ENCODE data around the gene CCDC82.
"Not testable (repeated sequence)": the region's sequence is repeated elsewhere in the genome, so short reads cannot be mapped to it uniquely, and the experiment has no call there.

The CCDC82 gene

GRCh38 chr11:96389720-96390487 lies at the start of gene CCDC82, which contains the start of gene JRKL:
TSS of gene CCDC82 (minus strand) at chr11:96389912. CDS start at chr11:96384747, 5,165 bp downstream.
TSS of gene JRKL (plus strand) at chr11:96390013. CDS start at chr11:96390650, 637 bp downstream.
- peak; percentile 95 for DNase-seq

GRCh38 chr11:96432654-96433053 lies 42.9 kb upstream of the CCDC82 start:
- DNase-seq, result not testable (repeated sequence)

GRCh38 chr11:96430668-96431067 lies 41.0 kb upstream of the CCDC82 start:
- no peak for DNase-seq

DNA sequence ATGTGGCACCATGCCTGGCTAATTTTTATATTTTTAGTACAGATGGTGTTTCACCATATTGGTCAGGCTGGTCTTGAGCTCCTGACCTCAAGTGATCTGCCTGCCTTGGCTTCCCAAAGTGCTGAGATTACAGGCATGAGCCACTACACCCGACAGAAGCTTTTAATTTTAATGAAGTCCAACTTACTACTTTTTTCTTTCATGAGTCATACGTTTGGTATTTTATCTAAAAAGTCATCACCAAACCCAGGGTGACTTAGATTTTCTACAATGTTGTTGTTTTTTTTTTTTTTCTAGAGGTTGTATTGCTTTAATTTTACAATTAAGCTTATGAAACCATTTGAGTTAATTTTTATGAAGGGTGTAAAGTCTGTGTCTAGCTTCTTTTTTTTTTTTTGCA lies 35.0 kb upstream of the CCDC82 start:
- no peak for DNase-seq

DNA sequence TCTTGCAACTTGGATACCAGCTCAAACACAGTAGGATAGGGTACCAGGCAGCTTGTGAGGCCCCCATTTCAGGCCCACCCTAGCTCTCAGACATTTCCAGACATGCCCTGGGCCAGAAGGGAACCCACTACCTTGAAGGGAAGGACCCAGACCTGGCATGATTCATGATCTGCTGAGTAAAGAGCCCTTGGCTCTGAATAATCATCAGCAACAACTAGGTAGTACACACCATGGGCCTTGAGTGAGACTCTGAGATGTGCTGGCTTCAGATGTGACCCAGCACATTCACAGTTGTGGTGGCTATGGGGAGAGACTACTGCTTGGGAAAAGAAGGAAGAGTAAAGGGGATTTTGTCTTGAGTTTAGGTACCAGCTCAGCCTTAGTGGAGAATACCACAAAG lies 23.7 kb upstream of the CCDC82 start:
- no peak for DNase-seq

DNA sequence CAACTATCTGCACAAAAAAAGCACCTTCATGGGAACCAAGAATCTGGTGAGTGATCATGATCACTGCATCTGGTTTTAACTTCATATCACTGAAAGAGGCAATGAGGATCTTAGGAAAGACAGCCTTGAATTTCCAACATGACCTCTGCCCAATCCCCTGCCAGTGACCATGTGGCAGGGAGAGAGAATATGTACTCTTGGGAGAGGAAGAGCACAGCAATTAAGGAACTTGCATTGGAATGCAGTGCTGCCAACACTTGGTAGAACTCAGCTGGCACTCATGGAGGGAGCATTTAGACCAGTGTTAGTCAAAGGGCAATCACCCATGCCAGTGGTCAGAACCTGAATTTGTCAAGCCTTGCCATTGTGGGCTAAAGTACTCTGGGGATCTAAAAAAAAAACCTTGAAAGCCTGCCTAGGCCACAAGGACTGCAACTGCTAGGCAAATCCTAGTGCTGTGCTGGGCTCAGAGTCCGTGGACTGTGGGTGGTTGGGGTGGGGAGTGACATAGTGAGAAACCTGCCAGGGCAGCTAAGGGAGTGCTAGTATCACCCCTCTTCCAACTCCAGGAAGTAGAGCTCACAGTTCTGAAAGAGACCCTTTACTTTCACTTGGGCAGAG lies 23.2 kb upstream of the CCDC82 start:
- no peak for DNase-seq

- DNase-seq, result not testable (repeated sequence)
Measured at GRCh38 chr11:96411412-96411811, 21.7 kb upstream of the CCDC82 start.

- DNase-seq, result no peak
Measured at GRCh38 chr11:96400697-96401096, 11.0 kb upstream of the CCDC82 start.

GRCh38 chr11:96397863-96398262 lies 8.2 kb upstream of the CCDC82 start:
- DNase-seq, result no peak

GRCh38 chr11:96396637-96397036 lies 6.9 kb upstream of the CCDC82 start:
- no peak for DNase-seq

DNA sequence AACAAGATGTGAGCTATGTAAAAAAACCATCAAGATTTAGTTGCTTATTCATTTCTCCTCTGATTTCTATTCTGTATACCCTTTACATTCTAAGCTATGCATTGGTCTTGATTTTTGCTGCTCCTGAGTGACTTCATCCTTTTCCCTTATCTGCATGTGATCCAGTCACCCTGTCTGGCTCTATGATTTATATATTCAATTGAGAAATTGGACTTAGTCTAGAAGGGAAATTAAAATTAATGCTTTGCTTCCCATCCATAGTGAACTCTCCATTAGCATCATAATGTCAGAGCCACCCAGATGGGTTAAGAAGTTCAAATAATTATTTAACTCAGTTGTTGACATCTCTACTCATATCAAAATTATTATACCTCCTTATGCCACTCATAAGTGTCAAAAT lies 5.1 kb upstream of the CCDC82 start:
- DNase-seq, result no peak

DNA sequence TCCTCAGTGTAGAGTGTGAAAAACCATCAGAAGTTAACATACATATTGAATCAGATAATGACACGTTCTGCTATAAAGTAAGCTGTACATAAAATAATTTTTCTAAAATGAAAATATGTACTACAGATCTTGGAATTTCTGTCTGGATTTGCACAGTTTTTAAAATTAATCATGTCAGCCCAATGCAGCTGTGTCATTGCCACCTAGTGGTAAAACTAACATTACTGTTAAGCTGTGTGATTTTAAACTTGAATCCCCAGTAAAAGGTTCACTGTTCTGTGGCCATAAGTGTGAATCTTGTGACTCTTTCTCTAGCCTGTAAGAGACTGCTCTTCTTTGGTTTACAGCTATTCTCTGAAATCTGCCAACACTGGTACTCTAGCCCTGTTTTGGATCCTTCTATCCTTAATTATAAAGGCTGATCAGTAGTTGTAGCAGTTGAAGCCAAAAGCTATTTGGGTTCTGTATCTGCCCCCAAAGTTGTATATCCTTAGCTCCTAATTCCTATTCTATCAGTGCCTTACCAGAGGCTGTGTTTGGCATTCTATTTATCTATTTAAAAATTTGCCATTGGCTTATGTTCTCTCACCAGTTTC lies 4.1 kb upstream of the CCDC82 start:
- DNase-seq, result peak; percentile 9

DNA sequence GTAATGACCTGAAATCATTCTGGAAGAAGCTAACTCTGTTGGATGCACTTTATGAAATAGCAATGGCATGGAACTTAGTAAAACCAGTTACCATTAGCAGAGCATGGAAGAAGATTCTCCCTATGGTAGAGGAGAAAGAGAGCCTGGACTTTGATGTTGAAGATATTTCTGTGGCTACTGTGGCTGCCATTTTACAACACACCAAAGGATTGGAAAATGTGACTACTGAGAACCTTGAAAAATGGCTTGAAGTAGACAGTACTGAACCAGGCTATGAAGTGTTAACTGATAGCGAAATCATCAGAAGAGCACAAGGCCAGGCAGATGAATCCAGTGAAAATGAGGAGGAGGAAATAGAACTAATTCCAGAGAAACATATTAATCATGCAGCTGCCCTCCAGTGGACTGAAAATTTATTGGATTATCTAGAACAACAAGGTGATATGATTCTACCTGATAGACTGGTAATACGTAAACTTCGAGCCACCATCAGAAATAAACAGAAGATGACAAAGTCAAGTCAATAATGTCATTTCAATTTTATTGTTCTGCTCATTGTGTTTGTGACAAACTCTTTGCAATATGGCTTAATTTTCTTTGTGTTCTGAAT lies 2.1 kb upstream of the CCDC82 start:
- no peak for DNase-seq

DNA sequence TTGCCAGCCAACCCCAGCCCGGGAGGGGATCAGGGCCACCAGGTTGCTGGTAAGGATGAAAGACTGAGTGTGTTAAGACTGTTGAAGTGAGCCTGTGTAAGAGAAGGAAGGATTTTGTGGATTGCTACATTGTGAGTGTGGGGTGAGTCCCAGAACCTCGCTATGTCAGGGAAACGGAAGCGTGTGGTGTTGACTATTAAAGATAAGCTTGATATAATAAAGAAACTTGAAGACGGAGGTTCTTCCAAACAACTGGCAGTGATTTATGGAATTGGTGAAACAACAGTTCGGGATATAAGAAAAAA lies 728 bp upstream of the CCDC82 start:
- DNase-seq, result no peak

DNA sequence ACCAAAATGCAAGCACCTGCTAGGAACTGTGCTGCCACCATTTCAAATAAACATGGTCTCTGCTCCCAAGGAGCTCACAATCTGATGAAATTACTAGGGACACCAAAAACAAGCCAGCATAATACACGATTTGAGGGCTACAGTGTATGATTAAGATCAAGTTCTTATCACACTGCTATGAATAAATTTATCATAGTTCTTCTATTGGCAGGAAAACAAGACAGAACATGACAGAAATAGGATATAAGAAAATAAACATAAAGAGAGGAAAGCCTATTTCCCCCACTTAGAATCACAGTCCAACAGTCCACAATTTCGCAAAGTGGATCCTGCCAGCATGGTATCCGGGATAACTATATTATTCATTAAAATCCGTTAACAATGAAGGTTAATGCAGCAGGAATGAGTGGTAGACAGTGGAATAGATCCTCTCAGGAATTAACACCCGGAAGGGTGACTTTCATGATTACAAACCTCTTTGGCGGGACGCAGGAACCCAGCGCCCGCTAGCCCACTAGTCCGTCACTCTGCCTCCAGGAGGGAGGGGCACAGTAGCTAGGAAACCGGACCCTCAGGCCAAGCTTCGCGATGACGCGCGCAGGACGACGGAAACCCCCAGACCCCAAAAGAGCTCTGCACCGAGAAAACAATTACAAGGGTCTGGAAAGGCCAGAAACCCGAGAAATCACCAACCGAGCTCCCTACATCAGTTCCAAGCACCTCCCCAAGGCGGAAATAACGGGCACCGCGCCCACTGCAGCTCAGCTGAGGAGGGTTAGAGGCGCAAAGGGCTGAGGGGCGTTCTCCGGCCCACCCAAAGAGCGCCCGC lies 607 bp downstream of the CCDC82 start:
- no peak for DNase-seq

- DNase-seq, result no peak
Measured at GRCh38 chr11:96385187-96385586, 4.5 kb downstream of the CCDC82 start.

- DNase-seq, result peak; percentile 73
Measured at GRCh38 chr11:96384156-96384555, 5.6 kb downstream of the CCDC82 start.

DNA sequence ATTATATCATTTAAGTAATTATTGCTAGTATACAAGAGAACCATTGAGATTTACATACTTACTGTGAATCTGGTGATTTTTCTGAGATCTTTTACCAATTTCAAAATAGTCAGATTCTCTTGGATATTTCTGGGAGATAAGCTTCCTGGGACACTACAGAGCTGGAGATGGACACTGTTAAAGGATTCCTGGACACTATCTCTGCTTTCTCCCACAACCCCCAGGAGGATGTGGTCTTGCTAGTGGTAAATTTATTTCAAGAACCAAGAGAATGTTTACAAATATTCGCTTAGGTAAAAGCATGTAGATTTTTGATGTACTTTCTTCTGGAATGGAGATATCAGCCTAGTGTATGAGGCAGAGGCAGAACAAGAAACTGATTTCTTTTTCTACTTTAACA lies 12.9 kb downstream of the CCDC82 start:
- no peak for DNase-seq

GRCh38 chr11:96373826-96374225 lies 15.9 kb downstream of the CCDC82 start:
- no peak for DNase-seq

GRCh38 chr11:96367342-96367741 lies 22.4 kb downstream of the CCDC82 start:
- no peak for DNase-seq

- DNase-seq, result no peak
Measured at GRCh38 chr11:96366024-96366423, 23.7 kb downstream of the CCDC82 start.

- DNase-seq, result no peak
Measured at GRCh38 chr11:96365493-96365892, 24.2 kb downstream of the CCDC82 start.

DNA sequence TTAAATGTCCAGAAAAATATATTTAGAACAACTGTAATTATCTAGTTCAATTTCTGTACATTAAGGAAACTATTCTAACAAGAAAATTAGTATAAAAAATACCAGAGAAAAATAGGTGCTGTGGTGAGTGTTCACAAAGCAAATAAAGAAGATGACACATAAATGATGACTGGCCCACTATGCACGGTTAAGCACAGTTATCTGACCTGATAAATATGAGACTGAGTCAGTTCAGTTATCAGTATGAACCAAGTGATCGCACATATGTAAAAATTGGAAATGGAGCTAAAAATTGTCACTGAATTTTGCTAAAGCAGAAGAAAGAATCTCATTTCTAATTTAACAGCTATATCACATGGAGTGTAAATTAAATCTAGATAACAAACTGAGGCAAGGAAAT lies 27.9 kb downstream of the CCDC82 start:
- no peak for DNase-seq
